ENCODE data around the gene SMURF2.

Gene SMURF2

DNA sequence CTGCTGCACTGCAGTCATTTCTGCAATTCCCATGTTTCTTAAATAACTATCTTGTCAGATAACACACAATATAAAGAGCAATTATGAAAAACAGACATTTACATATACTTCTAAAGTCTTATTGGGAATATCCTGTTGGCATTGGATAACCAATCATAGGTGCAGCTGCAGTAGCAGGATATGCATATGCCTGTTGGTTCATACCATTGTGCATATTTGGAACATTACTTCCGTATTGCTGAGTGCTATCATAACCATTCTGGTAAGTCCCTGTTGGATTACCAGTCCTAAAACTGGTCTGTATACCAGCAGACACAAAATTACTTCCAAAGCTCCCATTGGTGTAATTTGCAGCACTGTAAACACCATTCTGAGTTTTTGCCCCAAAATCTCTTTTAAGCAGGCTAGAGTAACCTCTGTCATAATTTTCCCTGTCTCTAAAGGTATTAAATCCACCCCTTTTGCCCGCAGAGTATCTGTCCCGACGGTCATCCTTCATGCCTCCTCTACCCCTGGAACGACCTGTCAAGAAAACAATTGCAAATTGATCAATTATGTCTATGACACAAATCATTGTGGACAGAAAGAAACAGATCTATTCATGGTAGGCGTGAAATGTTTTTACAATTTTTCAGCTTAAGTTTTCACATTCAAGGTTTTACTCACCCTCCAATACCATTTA is 162.2 kb downstream of the SMURF2 start:
- DNase-seq: no peak

DNA sequence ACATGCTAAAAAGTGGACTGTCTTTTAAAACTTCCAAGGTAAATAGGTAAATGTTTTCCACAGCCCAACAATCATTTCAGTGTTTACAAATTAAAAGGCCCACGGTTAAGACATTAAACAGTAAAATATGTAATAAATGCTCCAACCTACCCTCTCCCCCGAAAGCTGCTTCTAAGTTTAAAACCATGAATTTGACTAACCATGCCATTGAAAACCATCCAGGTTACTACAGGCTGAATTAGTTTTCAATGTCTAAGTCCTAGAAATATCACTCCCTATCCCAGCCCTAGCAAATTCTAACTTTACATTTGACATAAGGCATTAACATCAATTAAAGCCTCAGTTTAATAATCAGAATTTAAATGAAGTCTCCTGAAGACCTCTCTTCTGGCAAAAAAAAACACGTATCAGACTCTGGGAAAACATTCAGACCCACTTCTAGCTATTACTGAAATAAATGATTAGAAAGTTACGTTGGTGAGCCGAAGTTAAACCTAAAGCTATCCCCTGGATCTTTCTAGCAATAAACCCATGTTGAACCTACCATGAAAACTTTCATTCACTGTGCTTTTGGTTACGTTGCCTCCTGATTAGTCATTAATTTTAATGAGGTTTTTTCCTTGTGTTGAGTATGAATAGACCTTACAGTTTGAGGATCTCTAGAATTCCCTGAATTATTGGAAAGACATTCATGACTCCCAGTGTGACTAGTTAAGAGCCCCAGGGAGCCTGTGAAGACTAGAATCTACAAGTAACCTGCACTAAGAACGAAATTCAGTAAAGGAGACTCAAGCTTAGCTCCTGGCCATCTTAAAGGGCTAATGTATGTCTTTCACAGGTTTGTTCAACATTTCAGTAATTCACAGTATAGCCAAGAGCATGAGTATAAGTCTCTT is 163.6 kb downstream of the SMURF2 start:
- DNase-seq: no peak

DNA sequence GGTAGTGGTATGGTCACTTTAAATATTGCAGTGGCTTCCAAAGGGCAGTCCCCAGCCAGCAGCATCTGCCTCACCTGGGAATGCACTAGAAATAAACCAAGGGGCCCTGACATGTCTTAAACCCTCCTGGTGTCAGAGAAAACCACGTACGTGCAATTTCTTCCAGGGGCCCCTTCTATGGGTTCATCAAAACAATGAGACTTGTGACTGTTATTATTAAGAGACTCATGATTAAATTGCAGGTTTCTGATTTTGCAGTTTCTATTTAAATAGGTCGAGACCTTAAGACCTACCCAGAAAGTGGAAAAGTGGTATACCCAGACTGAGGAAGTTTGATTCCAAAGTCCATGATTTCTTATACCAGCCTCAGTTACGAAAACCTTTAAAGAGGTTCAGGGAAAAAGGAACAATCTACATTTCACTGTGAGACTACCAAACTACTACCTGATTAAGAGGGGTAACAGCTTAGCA is 164.5 kb downstream of the SMURF2 start:
- DNase-seq: peak in 1 of 2 experiments; percentile 65

DNA sequence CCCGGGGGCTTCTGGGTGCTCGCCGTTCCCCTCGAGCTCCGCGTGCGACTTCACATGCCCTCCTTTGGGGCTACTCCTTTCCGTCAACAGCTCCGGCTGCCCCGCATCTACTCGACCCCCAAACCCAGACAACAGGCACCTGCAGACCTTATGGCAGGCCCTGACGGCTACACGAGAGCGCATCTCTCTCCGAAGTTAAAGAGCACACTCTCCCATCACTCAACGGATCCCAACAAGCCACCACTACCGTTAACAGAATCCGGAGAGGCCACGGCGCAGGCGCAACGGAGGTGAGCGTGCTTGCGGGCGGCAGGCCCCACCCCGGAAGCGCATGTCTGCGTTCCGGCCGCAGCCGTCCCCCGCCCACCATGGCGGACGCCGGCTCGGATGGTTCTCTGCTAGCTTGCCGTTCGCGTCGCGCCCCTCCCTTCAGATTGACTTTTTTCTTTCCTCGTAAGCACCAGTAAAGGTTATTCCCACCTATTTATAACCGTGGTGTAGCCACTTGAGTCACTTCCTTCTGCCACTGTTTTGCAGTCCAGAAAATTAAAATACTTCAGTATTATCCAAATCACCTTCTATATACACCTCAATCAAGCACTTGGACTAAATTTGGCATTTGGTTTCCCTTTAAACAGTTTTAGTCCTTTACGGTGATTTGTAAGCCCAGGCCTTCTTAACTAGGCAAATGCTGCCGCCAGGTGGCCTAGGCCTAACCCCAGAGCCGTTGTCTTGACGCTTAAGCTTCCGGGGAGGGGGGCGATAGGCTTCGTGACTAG is 165.1 kb downstream of the SMURF2 start, which contains the start of gene POLG2:
Gene POLG2, minus strand, starts transcription at position 269 of the 779 bp plus-strand sequence. Its CDS starts 86 bp downstream, at position 183.
- peak; percentile 85 to 91 for DNase-seq

DNA sequence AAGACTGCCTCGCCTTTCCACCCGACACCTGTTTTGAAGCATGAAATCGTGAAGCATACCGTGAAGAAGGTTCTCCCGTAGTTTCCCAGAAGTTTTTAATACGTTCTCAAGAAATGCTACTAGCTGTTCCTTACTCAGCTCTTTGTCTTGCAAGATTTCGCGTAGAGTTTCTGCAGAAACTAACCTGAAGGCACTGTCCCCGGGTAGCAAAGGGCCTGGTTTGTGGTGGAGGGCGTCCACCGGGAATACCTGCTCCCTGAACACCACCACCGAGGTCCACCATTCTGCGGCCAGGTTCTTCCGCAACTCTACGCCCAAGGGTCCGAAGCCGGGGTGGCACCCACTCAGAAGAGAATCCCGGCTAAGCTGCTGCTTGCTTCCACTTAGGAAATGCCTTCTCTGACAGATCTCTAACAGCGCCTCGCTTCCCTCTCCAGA is 165.7 kb downstream of the SMURF2 start:
- no peak for DNase-seq

Data from SW 1271 (cell line).